Left ventricle myocardium inferior (tissue), 1 donor: Measurements from ENCODE around the gene TMEM107. TPM values are rescaled to one million over a fixed set of nuclear protein-coding genes. Genes with fewer than 3 reads are reported as not detected.

Experiments
- DNase-seq: peaks from one replicate; pipeline ENCODE4 v3.0.0-alpha.2; 2020
- H3K27ac ChIP-seq: fragments of 200-600 bp; replicated peaks from 2 replicates; pipeline ENCODE4 v1.8.0; 2021
- H3K27me3 ChIP-seq: fragments of 200-600 bp; 2 replicates; pipeline ENCODE4 v1.8.0; 2021; ENCODE audit warnings: low read depth
- H3K36me3 ChIP-seq: fragments of 200-600 bp; 2 replicates; pipeline ENCODE4 v1.8.0; 2021
- H3K4me1 ChIP-seq: fragments of 200-600 bp; 2 replicates; pipeline ENCODE4 v1.8.0; 2021
- H3K4me3 ChIP-seq: fragments of 200-600 bp; 2 replicates; pipeline ENCODE4 v1.8.0; 2021; ENCODE audit warnings: mild to moderate bottlenecking, moderate library complexity
- H3K9me3 ChIP-seq: fragments of 200-600 bp; replicated peaks from 2 replicates; pipeline ENCODE4 v1.8.0; 2021
- CTCF ChIP-seq: fragments of 200-600 bp; IDR thresholded peaks from 2 replicates; pipeline ENCODE4 v1.8.0; 2021; ENCODE audit warnings: antibody characterized with exemption, mild to moderate bottlenecking, borderline replicate concordance
- intact Hi-C: fragments of 100-400 bp; cut with micrococcal nuclease; formaldehyde crosslinking; loops from one replicate; pipeline ENCODE4 v1.11.0; 2022
- microRNA-seq: library from miRNA; unstranded; fragments of <30 nt; microRNA quantifications from one replicate; pipeline ENCODE4 v1.2.0, GENCODE V29; 2020
- total RNA-seq: library from RNA; stranded (reverse); fragmentation: NEBNext Ultra II Directional; extraction: Animal tissue kit (Norgen Biotek cat#: 25700); gene quantifications from one replicate; pipeline ENCODE4 v1.2.1, GENCODE V29; 2021
- donor health status: DM: no; HTN: yes; CAD: no; lungs with severe emphysema.

TMEM107 gene
- total RNA-seq, 1 donor from 2014 or later = 7.9 TPM

GRCh38 chr17:8124350-8125153, 51.6 kb downstream of the TMEM107 start:
- TF ChIP-seq CTCF = no peak
- Histone ChIP-seq H3K4me1 (peaks cover 75% of the 10 kb centered on the region), H3K9me3 (no peaks in the 10 kb centered on the region), H3K27ac (no peak overlapping the region), H3K27me3 (peaks cover 42% of the 10 kb centered on the region), H3K4me3 (peak overlapping the region; percentile 84), H3K36me3 (no peaks in the 10 kb centered on the region)
- intact Hi-C loops = loop anchor here (10.0 kb wide), 1 partner anchor 60 kb away; no protein-coding TSS in a partner anchor
- no peak for DNase-seq

DNA sequence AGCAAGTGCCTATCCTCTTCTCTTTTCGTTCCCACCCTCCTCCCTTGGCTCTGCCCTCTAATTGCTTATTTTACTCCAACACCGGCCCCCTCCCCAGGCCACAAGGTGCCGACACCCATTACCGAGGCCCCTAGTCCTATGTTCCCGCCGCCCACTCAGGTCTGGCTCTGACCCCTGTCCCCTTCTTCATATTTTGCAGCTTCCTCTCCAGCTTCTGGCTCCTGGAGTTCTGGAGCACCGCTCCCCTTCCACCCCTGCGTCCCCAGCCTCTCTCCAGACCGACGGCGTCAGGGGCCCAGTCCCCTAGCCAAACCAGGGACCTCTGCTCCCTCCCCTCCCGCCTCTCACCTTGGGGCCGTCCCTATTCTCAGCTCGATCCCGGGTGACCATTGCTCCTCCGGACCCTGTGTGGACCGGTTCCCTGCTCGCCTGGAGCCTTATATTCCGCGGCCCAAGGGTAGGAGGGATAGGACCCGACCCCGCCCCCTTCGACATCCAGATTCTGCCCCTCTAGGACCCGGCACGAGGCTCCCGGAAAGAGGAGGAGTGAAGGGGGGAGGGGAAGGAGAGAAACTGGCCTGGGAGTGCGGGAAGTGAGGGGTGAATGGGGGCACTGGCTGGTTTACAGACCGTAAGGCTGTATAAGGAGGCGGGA, 52.4 kb downstream of the TMEM107 start, which contains the start of gene HES7:
Gene HES7, minus strand, starts transcription at position 412 of the 655 bp plus-strand sequence. Its CDS starts 22 bp downstream, at position 390.
- peaks cover 76% of the 10 kb centered on the region for H3K4me1 ChIP-seq
- H3K4me3 ChIP-seq = peak within 1 kb of the TSS; percentile 84
- no peaks in the 10 kb centered on the region for H3K36me3 ChIP-seq
- TF ChIP-seq CTCF = no peak
- intact Hi-C loops = loop anchor here (10.0 kb wide), 1 partner anchor 61 kb away; no protein-coding TSS in a partner anchor
- no peaks in the 10 kb centered on the region for H3K9me3 ChIP-seq
- peak within 1 kb of the TSS; percentile 41 for H3K27ac ChIP-seq
- no peak for DNase-seq
- H3K27me3 ChIP-seq = peaks cover 35% of the 10 kb centered on the region

DNA sequence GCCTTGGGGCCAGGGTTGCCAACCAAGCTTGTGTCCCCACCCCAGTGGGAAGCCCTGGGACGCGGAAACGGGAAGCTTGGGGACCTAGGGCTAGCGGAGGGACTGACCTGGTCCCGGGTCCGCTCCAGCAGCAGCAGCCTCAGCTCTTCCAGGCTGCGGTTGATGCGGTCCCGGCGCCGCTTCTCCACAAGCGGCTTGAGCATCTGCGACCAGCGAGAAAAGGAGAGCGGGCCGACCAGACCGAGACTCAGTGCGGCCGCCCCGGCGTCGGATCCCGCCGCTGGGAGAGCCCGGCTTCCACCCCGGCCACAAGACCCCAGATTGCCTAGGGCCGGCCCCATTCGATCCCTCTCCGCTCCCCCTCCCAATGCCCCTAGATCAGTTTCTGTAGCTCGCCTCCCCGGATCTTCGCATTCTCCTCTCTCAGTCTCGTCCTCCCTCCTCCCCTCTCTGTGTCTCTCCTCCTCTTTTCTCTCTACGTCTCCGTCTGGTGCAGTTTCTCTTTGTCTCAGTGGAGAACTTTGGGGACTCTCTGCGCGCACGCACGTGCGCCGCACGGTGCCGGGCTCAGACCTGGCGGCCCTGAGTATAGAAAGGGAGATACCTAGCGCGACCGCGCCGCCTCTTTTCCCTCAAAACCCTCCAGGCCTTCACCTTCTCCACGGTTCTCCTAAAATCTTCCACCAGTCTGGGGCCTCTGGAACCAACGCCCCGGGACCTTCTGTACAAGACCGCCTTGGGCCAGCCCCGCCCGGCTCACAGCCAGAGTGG, 53.1 kb downstream of the TMEM107 start:
- Histone ChIP-seq H3K4me1 (peaks cover 83% of the 10 kb centered on the region), H3K27ac (peak overlapping the region; percentile 41), H3K9me3 (no peaks in the 10 kb centered on the region), H3K36me3 (no peaks in the 10 kb centered on the region), H3K27me3 (peaks cover 29% of the 10 kb centered on the region), H3K4me3 (peak overlapping the region; percentile 84)
- TF ChIP-seq CTCF = no peak
- intact Hi-C loops = loop anchor here (10.0 kb wide), 1 partner anchor 62 kb away; no protein-coding TSS in a partner anchor
- DNase-seq = no peak

Small RNA genes lying within 50 kb of the gene (microRNA-seq; reads per million reads assigned to microRNA genes)
- 34.3 reads per million, percentile 44 among the genes with 10 or more reads in this experiment for gene MIR4521
- 0.94 reads per million for gene MIR6883

Other genes starting within 250 kb of the TMEM107 start
- 0.30 TPM for gene KCNAB3, start 246.5 kb downstream of the TMEM107 start, total RNA-seq
- 111 TPM for gene TRAPPC1, start 244.4 kb downstream of the TMEM107 start, total RNA-seq
- gene CNTROB, start 244.2 kb downstream of the TMEM107 start, total RNA-seq = 8.7 TPM
- not detected for gene GUCY2D, start 173.8 kb downstream of the TMEM107 start, total RNA-seq
- not detected for gene ALOX15B, start 137.3 kb downstream of the TMEM107 start, total RNA-seq
- gene ALOX12B, start 88.7 kb downstream of the TMEM107 start, total RNA-seq = not detected
- gene ALOXE3, start 57.9 kb downstream of the TMEM107 start, total RNA-seq = not detected
- not detected for gene HES7, start 52.3 kb downstream of the TMEM107 start, total RNA-seq
- 109 TPM for gene PER1, start 24.0 kb downstream of the TMEM107 start, total RNA-seq
- 59.6 TPM for gene VAMP2, start 13.4 kb downstream of the TMEM107 start, total RNA-seq
- gene BORCS6, start 13.8 kb upstream of the TMEM107 start, total RNA-seq = 8.4 TPM
- gene AURKB, start 34.2 kb upstream of the TMEM107 start, total RNA-seq = 1.2 TPM
- gene CTC1, start 71.7 kb upstream of the TMEM107 start, total RNA-seq = 14.6 TPM
- 9.8 TPM for gene PFAS, start 72.9 kb upstream of the TMEM107 start, total RNA-seq
- gene RANGRF, start 112.3 kb upstream of the TMEM107 start, total RNA-seq = 25.6 TPM
- 1.3 TPM for gene SLC25A35, start 119.0 kb upstream of the TMEM107 start, total RNA-seq
- 19.4 TPM for gene ARHGEF15, start 133.9 kb upstream of the TMEM107 start, total RNA-seq
- gene ODF4, start 163.5 kb upstream of the TMEM107 start, total RNA-seq = not detected
- gene RPL26, start 206.8 kb upstream of the TMEM107 start, total RNA-seq = 960 TPM
- gene RNF222, start 221.4 kb upstream of the TMEM107 start, total RNA-seq = not detected